PFSK-1 (cell line): ENCODE results near the gene MAB21L4.

Experiments used
- FOXP2 ChIP-seq: optimal IDR thresholded peaks from 2 replicates; pipeline ENCODE3; 2011; ENCODE audit warnings: borderline replicate concordance, control low read depth, inconsistent platforms; ENCODE audit not compliant: insufficient read depth; ENCODE audit errors: extremely low read length, extremely low read depth
- POLR2AphosphoS5 ChIP-seq: IDR thresholded peaks from 2 replicates; pipeline ENCODE4 v1.6.1; 2012; ENCODE audit warnings: low read depth, mild to moderate bottlenecking, control low read depth, low read length, moderate library complexity
- REST ChIP-seq, 2 experiments: IDR thresholded peaks; 2 replicates each; pipeline versions ENCODE4 v1.6.1 to v1.8.0; 2011 to 2012; ENCODE audit warnings: low read depth in 2 of 2, low read length in 2 of 2, control low read depth in 1 of 2, inconsistent platforms in 1 of 2, mild to moderate bottlenecking in 1 of 2, moderate library complexity in 1 of 2; ENCODE audit not compliant: insufficient read depth in 1 of 2
- SIN3A ChIP-seq: IDR thresholded peaks from 2 replicates; pipeline ENCODE4 v1.6.1; 2012; ENCODE audit warnings: mild to moderate bottlenecking, low read length, moderate library complexity, borderline replicate concordance; ENCODE audit not compliant: insufficient read depth
- TAF1 ChIP-seq: IDR thresholded peaks from 2 replicates; pipeline ENCODE4 v1.6.1; 2012; ENCODE audit warnings: low read length, control low read depth, borderline replicate concordance; ENCODE audit not compliant: insufficient read depth

Gene MAB21L4

GRCh38 chr2:240909216-240909974 is 13.4 kb upstream of the MAB21L4 start:
- TF ChIP-seq FOXP2 (no peak), POLR2AphosphoS5 (no peak), TAF1 (no peak), SIN3A (no peak), REST (IDR thresholded peaks at IDR 0.05; ENCODE audit: insufficient read depth in 1 of 2, low read depth in 2 of 2, low read length in 2 of 2) (no peak)

- TF ChIP-seq REST (IDR thresholded peaks at IDR 0.05; ENCODE audit: insufficient read depth in 1 of 2, low read depth in 2 of 2, low read length in 2 of 2), result no peak
- TF ChIP-seq TAF1, result no peak
- no peak for TF ChIP-seq FOXP2
- TF ChIP-seq SIN3A, result no peak
- no peak for TF ChIP-seq POLR2AphosphoS5
Measured at GRCh38 chr2:240906911-240907590, 11.1 kb upstream of the MAB21L4 start.

- TF ChIP-seq POLR2AphosphoS5 (no peak), SIN3A (no peak), TAF1 (no peak), REST (IDR thresholded peaks at IDR 0.05; ENCODE audit: insufficient read depth in 1 of 2, low read depth in 2 of 2, low read length in 2 of 2) (no peak), FOXP2 (no peak)
Measured at GRCh38 chr2:240906141-240906910, 10.4 kb upstream of the MAB21L4 start, which contains the start of gene CROCC2. TSS of gene CROCC2 (plus strand) at chr2:240906336. CDS start at chr2:240906514, 178 bp downstream.

GRCh38 chr2:240905176-240905781 is 9.3 kb upstream of the MAB21L4 start:
- TF ChIP-seq SIN3A (no peak), REST (IDR thresholded peaks at IDR 0.05; ENCODE audit: insufficient read depth in 1 of 2, low read depth in 2 of 2, low read length in 2 of 2) (no peak), POLR2AphosphoS5 (no peak), TAF1 (no peak), FOXP2 (no peak)
